Spleen (tissue), 7 donors: Measurements from ENCODE around the gene CXCL3.

Experiments
- CTCF ChIP-seq, 11 experiments: fragments of 200-600 bp in 7 of 11; fragments of 450-650 bp in 4 of 11; sonication (generic) in 4 of 11; IDR thresholded peaks in 8 of 11; conservative IDR thresholded peaks in 3 of 11; 1 replicate in 7 of 11; 2 replicates in 4 of 11; pipeline versions ENCODE4 v1.4.0 to v1.8.0; 2016 to 2021; ENCODE audit warnings: antibody characterized with exemption in 11 of 11, inconsistent platforms in 4 of 11, mild to moderate bottlenecking in 1 of 11
- POLR2A ChIP-seq, 3 donors: fragments of 450-650 bp; IDR thresholded peaks; one replicate each; pipeline ENCODE4 v1.5.1; 2017; ENCODE audit warnings: antibody characterized with exemption in 3 of 3, mild to moderate bottlenecking in 1 of 3
- donor health status: DM: no; HTN: no; CAD: no; lungs with moderate emphysema.
- donor health status: DM: no; HTN: no; CAD: no.
- donor health status: DM: no; HTN: no; CAD: no.

GRCh38 chr4:74000301-74000700, 38.2 kb downstream of the CXCL3 start:
- TF ChIP-seq POLR2A (IDR thresholded peaks at IDR 0.05) (no peak), CTCF (IDR thresholded peaks at IDR 0.05 in 8 of 11, conservative IDR thresholded peaks at IDR 0.05 in 3 of 11) (no peak)
